Keratinocyte (primary cell): ENCODE results near the gene RDX. TPM values are rescaled to one million over a fixed set of nuclear protein-coding genes. Genes with fewer than 3 reads are reported as not detected.

Experiments used
- DNase-seq: peaks from one replicate; pipeline ENCODE4 v3.0.0-alpha.2; 2011; ENCODE audit warnings: low read depth, missing footprints, low spot score
- FAIRE-seq: peaks from 2 replicates; lab custom pipeline; 2011; peaks lifted over from hg19 to GRCh38; lab: Jason Lieb, UNC
- H2AFZ ChIP-seq: 2 replicates; pipeline ENCODE4 v1.6.0; 2012; ENCODE audit warnings: low read length, control low read depth, inconsistent platforms; ENCODE audit not compliant: control insufficient read depth
- H3K27ac ChIP-seq: 2 replicates; pipeline ENCODE4 v1.5.1; 2011; ENCODE audit warnings: low read length; ENCODE audit not compliant: control insufficient read depth, insufficient read depth
- H3K27me3 ChIP-seq: 3 replicates; pipeline ENCODE4 v1.6.0; 2011; ENCODE audit warnings: low read length; ENCODE audit not compliant: control insufficient read depth, insufficient read depth; ENCODE audit errors: extremely low read depth
- H3K36me3 ChIP-seq, 2 experiments: 2 replicates in 1 of 2; 3 replicates in 1 of 2; pipeline ENCODE4 v1.5.1; 2011; ENCODE audit warnings: low read length in 2 of 2, mild to moderate bottlenecking in 1 of 2; ENCODE audit not compliant: control insufficient read depth in 2 of 2, insufficient read depth in 2 of 2; ENCODE audit errors: extremely low read depth in 1 of 2
- H3K4me1 ChIP-seq: 3 replicates; pipeline ENCODE4 v1.5.1; 2011; ENCODE audit warnings: low read length; ENCODE audit not compliant: control insufficient read depth, insufficient read depth; ENCODE audit errors: extremely low read depth
- H3K4me2 ChIP-seq: 3 replicates; pipeline ENCODE4 v1.6.0; 2011; ENCODE audit warnings: low read depth, low read length; ENCODE audit not compliant: control insufficient read depth, insufficient read depth; ENCODE audit errors: extremely low read depth
- H3K4me3 ChIP-seq, 3 experiments: fragments of 200-600 bp in 1 of 3; sonication (generic) in 1 of 3; 2 replicates in 2 of 3; 3 replicates in 1 of 3; pipeline ENCODE4 v1.5.1; 2011 to 2016; ENCODE audit warnings: low read length in 3 of 3, mild to moderate bottlenecking in 3 of 3, control low read depth in 2 of 3, inconsistent platforms in 1 of 3, low read depth in 1 of 3, mixed read lengths in 1 of 3, mixed run types in 1 of 3, moderate library complexity in 1 of 3; ENCODE audit not compliant: control insufficient read depth in 2 of 3, insufficient read depth in 2 of 3; ENCODE audit errors: extremely low read depth in 1 of 3
- H3K79me2 ChIP-seq: 2 replicates; pipeline ENCODE4 v1.6.0; 2012; ENCODE audit warnings: low read length; ENCODE audit not compliant: control insufficient read depth, insufficient read depth
- H3K9ac ChIP-seq: 3 replicates; pipeline ENCODE4 v1.6.0; 2011; ENCODE audit warnings: low read length; ENCODE audit not compliant: control insufficient read depth, insufficient read depth; ENCODE audit errors: extremely low read depth
- H3K9me1 ChIP-seq: 3 replicates; pipeline ENCODE4 v1.6.0; 2011; ENCODE audit warnings: low read length; ENCODE audit not compliant: control insufficient read depth, insufficient read depth; ENCODE audit errors: extremely low read depth
- H3K9me3 ChIP-seq: 2 replicates; pipeline ENCODE4 v1.5.1; 2012; ENCODE audit warnings: low read depth, low read length; ENCODE audit not compliant: control insufficient read depth
- H4K20me1 ChIP-seq: 3 replicates; pipeline ENCODE4 v1.6.0; 2011; ENCODE audit warnings: low read length; ENCODE audit not compliant: control insufficient read depth, insufficient read depth; ENCODE audit errors: extremely low read depth
- CTCF ChIP-seq, 3 experiments: IDR thresholded peaks in 1 of 3; conservative IDR thresholded peaks in 1 of 3; optimal IDR thresholded peaks in 1 of 3; 2 replicates in 2 of 3; 3 replicates in 1 of 3; pipeline versions ENCODE3 to v1.5.1; 2011; ENCODE audit warnings: low read length in 3 of 3, mild to moderate bottlenecking in 3 of 3, moderate library complexity in 2 of 3, control low read depth in 1 of 3, inconsistent platforms in 1 of 3; ENCODE audit not compliant: insufficient read depth in 2 of 3; ENCODE audit errors: extremely low read depth in 1 of 3
- EZH2 ChIP-seq: IDR thresholded peaks from one replicate; pipeline ENCODE4 v1.6.1; 2012; ENCODE audit warnings: inconsistent platforms, mild to moderate bottlenecking, low read length, moderate library complexity
- dilution Hi-C: fragments of 300-500 bp; cut with MboI; formaldehyde crosslinking; loops from one replicate; pipeline ENCODE4 v1.7.0; 2020; ENCODE audit warnings: low sequenced_read_pairs; ENCODE audit not compliant: extremely low pct_ligation_motif_present
- polyA plus RNA-seq, 5 experiments: library from polyadenylated mRNA; depleted of rRNA in 3 of 5; stranded (reverse) in 3 of 5; stranded (forward) in 1 of 5; unstranded in 1 of 5; fragments of >200 nt; gene quantifications; 1 replicate in 1 of 5; 2 replicates in 3 of 5; 3 replicates in 1 of 5; pipeline versions ENCODE4 v1.2.1 to v1.2.3, GENCODE V29; 2011 to 2012; ENCODE audit warnings: missing spikeins in 2 of 5, low read depth in 1 of 5, low replicate concordance in 1 of 5

RDX gene
- polyA plus RNA-seq, 1 donor (not counting 4 experiments of a cell fraction or from before 2014, with no cell fraction given): 85.4 TPM

- H3K9ac ChIP-seq: no peak overlapping the region
- H3K36me3 ChIP-seq: no peaks in the 10 kb centered on the region
- DNase-seq: no peak
- dilution Hi-C loops: no loop called here
- H3K27me3 ChIP-seq: no peaks in the 10 kb centered on the region
- H3K79me2 ChIP-seq: no peaks in the 10 kb centered on the region
- H3K9me1 ChIP-seq: no peaks in the 10 kb centered on the region
- FAIRE-seq: no peak
- peaks cover 11% of the 10 kb centered on the region for H3K4me1 ChIP-seq
- no peak overlapping the region for H3K4me3 ChIP-seq
- H4K20me1 ChIP-seq: no peaks in the 10 kb centered on the region
- H3K27ac ChIP-seq: no peak overlapping the region
- no peak overlapping the region for H3K4me2 ChIP-seq
- no peak for TF ChIP-seq EZH2
- no peak for TF ChIP-seq CTCF (optimal IDR thresholded peaks at IDR 0.05 in 1 of 3, IDR thresholded peaks at IDR 0.05 in 1 of 3, conservative IDR thresholded peaks at IDR 0.05 in 1 of 3; ENCODE audit: extremely low read depth in 1 of 3, insufficient read depth in 2 of 3, low read length in 3 of 3)
- no peak overlapping the region for H2AFZ ChIP-seq
- no peaks in the 10 kb centered on the region for H3K9me3 ChIP-seq
Measured at GRCh38 chr11:110340436-110340835, 44.0 kb upstream of the RDX start.

- dilution Hi-C loops: no loop called here
- Histone ChIP-seq H3K27ac (no peak overlapping the region), H3K27me3 (no peaks in the 10 kb centered on the region), H3K9me3 (no peaks in the 10 kb centered on the region), H3K4me3 (no peak overlapping the region), H3K79me2 (no peaks in the 10 kb centered on the region), H3K36me3 (no peaks in the 10 kb centered on the region), H3K4me1 (peaks cover 11% of the 10 kb centered on the region), H2AFZ (no peak overlapping the region), H4K20me1 (no peaks in the 10 kb centered on the region), H3K9ac (no peak overlapping the region), H3K4me2 (no peak overlapping the region), H3K9me1 (no peaks in the 10 kb centered on the region)
- FAIRE-seq (no peak), DNase-seq (no peak)
- TF ChIP-seq CTCF (optimal IDR thresholded peaks at IDR 0.05 in 1 of 3, IDR thresholded peaks at IDR 0.05 in 1 of 3, conservative IDR thresholded peaks at IDR 0.05 in 1 of 3; ENCODE audit: extremely low read depth in 1 of 3, insufficient read depth in 2 of 3, low read length in 3 of 3): no peak
- TF ChIP-seq EZH2: no peak
Measured at GRCh38 chr11:110339456-110340250, 43.2 kb upstream of the RDX start.
